Breast epithelium (tissue), 4 donors: Measurements from ENCODE around the gene GNB2. TPM values are rescaled to one million over a fixed set of nuclear protein-coding genes. Genes with fewer than 3 reads are reported as not detected.

ENCODE experiments used
- DNase-seq, 2 donors: peaks; one replicate each; pipeline ENCODE4 v3.0.0-alpha.2; 2019; ENCODE audit warnings: low spot score in 2 of 2
- H3K27ac ChIP-seq, 2 donors: fragments of 200-600 bp; sonication (generic) in 1 of 2; one replicate each; pipeline ENCODE4 v1.5.1; 2016 to 2019; ENCODE audit warnings: mild to moderate bottlenecking in 1 of 2
- H3K27me3 ChIP-seq, 2 donors: fragments of 200-600 bp; sonication (generic) in 1 of 2; one replicate each; pipeline versions ENCODE4 v1.5.1 to v1.6.0; 2017 to 2019; ENCODE audit warnings: control low read depth in 1 of 2, mild to moderate bottlenecking in 1 of 2
- H3K36me3 ChIP-seq: fragments of 200-600 bp; one replicate; pipeline ENCODE4 v1.5.1; 2019
- H3K4me1 ChIP-seq, 2 donors: fragments of 200-600 bp; sonication (generic); one replicate each; pipeline ENCODE4 v1.5.1; 2016 to 2019; ENCODE audit warnings: control low read depth in 1 of 2
- H3K4me3 ChIP-seq, 3 donors: fragments of 200-600 bp; sonication (generic); 1 replicate in 2 of 3; 2 replicates in 1 of 3; pipeline ENCODE4 v1.5.1; 2016 to 2019; ENCODE audit warnings: mild to moderate bottlenecking in 3 of 3, moderate library complexity in 2 of 3
- H3K9me3 ChIP-seq, 2 donors: fragments of 200-600 bp; sonication (generic) in 1 of 2; one replicate each; pipeline ENCODE4 v1.5.1; 2016 to 2019; ENCODE audit warnings: control low read depth in 1 of 2
- CTCF ChIP-seq, 3 donors: fragments of 450-650 bp; IDR thresholded peaks; one replicate each; pipeline ENCODE4 v1.5.1; 2016 to 2017; ENCODE audit warnings: antibody characterized with exemption in 3 of 3, mild to moderate bottlenecking in 3 of 3, moderate library complexity in 3 of 3
- POLR2A ChIP-seq: fragments of 450-650 bp; IDR thresholded peaks from one replicate; pipeline ENCODE4 v1.6.1; 2016; ENCODE audit warnings: antibody characterized with exemption, mild to moderate bottlenecking, moderate library complexity
- POLR2AphosphoS5 ChIP-seq, 3 donors: sonication (generic); formaldehyde crosslinking; IDR thresholded peaks; one replicate each; pipeline ENCODE4 v1.6.1; 2017; ENCODE audit warnings: antibody characterized with exemption in 3 of 3
- intact Hi-C: fragments of 100-400 bp; cut with DNase I; formaldehyde crosslinking; loops from one replicate; pipeline ENCODE4 v1.15.1; 2023; ENCODE audit warnings: low total_unique reads
- total RNA-seq, 3 donors: library from RNA; depleted of rRNA; stranded (reverse); fragments of >200 nt; gene quantifications; one replicate each; pipeline ENCODE4 v1.1.0, GENCODE V29; 2016

GNB2 gene
- total RNA-seq, 3 donors from 2014 or later, result 113 to 197 (median 173) TPM

- Histone ChIP-seq H3K9me3 (no peaks in the 10 kb centered on the region), H3K36me3 (no peaks in the 10 kb centered on the region), H3K27me3 (no peaks in the 10 kb centered on the region), H3K4me3 (peak overlapping the region; percentile 65 to 87 (median 79)), H3K4me1 (peaks cover 0 to 13% of the 10 kb centered on the region in 2 donors), H3K27ac (peak overlapping the region; percentile 91 to 93)
- intact Hi-C loops, result loop anchor here (10.0 kb wide), 1 partner anchor 159 kb away; the partner anchor contains the start of gene TRIP6
- TF ChIP-seq CTCF (IDR thresholded peaks at IDR 0.05) (peak; percentile 83 to 95 (median 88)), POLR2A (no peak)
- DNase-seq, result peak; percentile 58 to 73
Observed at GRCh38 chr7:100705320-100705752, 31.8 kb downstream of the GNB2 start.

- intact Hi-C loops, result loop anchor here (10.0 kb wide), 1 partner anchor 159 kb away; the partner anchor contains the start of gene TRIP6
- Histone ChIP-seq H3K4me3 (peak within 1 kb of the TSS; percentile 65 to 87 (median 79)), H3K4me1 (peaks cover 0 to 13% of the 10 kb centered on the region in 2 donors), H3K27ac (peak within 1 kb of the TSS; percentile 91 to 93), H3K9me3 (no peaks in the 10 kb centered on the region), H3K27me3 (no peaks in the 10 kb centered on the region), H3K36me3 (no peaks in the 10 kb centered on the region)
- DNase-seq, result peak; percentile 97 to 100
- TF ChIP-seq POLR2A (peak; percentile 43), POLR2AphosphoS5 (IDR thresholded peaks at IDR 0.05) (peak; percentile 69 to 87 (median 86)), CTCF (IDR thresholded peaks at IDR 0.05) (no peak)
Observed at GRCh38 chr7:100705753-100706671, 32.5 kb downstream of the GNB2 start, which contains the start of gene POP7. TSS of gene POP7 (plus strand) at chr7:100706121. CDS start at chr7:100706831, 710 bp downstream.

GRCh38 chr7:100706672-100707311, 33.3 kb downstream of the GNB2 start:
- intact Hi-C loops, result loop anchor here (10.0 kb wide), 1 partner anchor 158 kb away; the partner anchor contains the start of gene TRIP6

GRCh38 chr7:100708395-100708794, 34.9 kb downstream of the GNB2 start:
- Histone ChIP-seq H3K4me1 (peaks cover 0 to 13% of the 10 kb centered on the region in 2 donors), H3K9me3 (no peaks in the 10 kb centered on the region), H3K36me3 (no peaks in the 10 kb centered on the region), H3K27ac (no peak overlapping the region), H3K4me3 (no peak overlapping the region), H3K27me3 (no peaks in the 10 kb centered on the region)
- no peak for DNase-seq
- intact Hi-C loops, result loop anchor here (10.0 kb wide), 1 partner anchor 156 kb away; the partner anchor contains the start of gene TRIP6
- TF ChIP-seq POLR2A, result no peak
- no peak for TF ChIP-seq CTCF (IDR thresholded peaks at IDR 0.05)
- no peak for TF ChIP-seq POLR2AphosphoS5 (IDR thresholded peaks at IDR 0.05)

More at GRCh38 chr7:100706672-100707311, 33.3 kb downstream of the GNB2 start:
- TF ChIP-seq POLR2AphosphoS5 (IDR thresholded peaks at IDR 0.05) (no peak), CTCF (IDR thresholded peaks at IDR 0.05) (no peak), POLR2A (no peak)
- Histone ChIP-seq H3K36me3 (no peaks in the 10 kb centered on the region), H3K9me3 (no peaks in the 10 kb centered on the region), H3K4me1 (peaks cover 0 to 13% of the 10 kb centered on the region in 2 donors), H3K27me3 (no peaks in the 10 kb centered on the region), H3K4me3 (peak overlapping the region; percentile 65 to 87 (median 79)), H3K27ac (peak overlapping the region; percentile 91 to 93)
- DNase-seq, result no peak
